SK-N-SH treated with all-trans-retinoic acid at 6 μM for 48 hours (cell line): ENCODE results near the gene EPHA8.
A peak's percentile ranks its signal among the peaks of the same experiment; 100 is the strongest.

Source experiments
- ATAC-seq: fragments of 200-7000 bp; cut with Tn5 transposase; 3 replicates; pipeline ENCODE4 v1.9.1; 2020; ENCODE audit warnings: mild to moderate bottlenecking, moderate library complexity
- ARNTL ChIP-seq: fragments of 450-650 bp; formaldehyde crosslinking; IDR thresholded peaks from 2 replicates; pipeline ENCODE4 v1.5.0; 2020; ENCODE audit warnings: low read depth, mild to moderate bottlenecking, moderate library complexity, borderline replicate concordance
- BACH2 ChIP-seq: fragments of 250-450 bp; sonication (Bioruptor Pico); IDR thresholded peaks from 2 replicates; pipeline ENCODE4 v1.9.0; 2021; ENCODE audit warnings: mild to moderate bottlenecking, borderline replicate concordance
- CREB5 ChIP-seq: fragments of 250-450 bp; sonication (Bioruptor Pico); IDR thresholded peaks from 2 replicates; pipeline ENCODE4 v1.5.1; 2020; ENCODE audit warnings: low read depth, mild to moderate bottlenecking, moderate library complexity
- CSDC2 ChIP-seq: fragments of 250-450 bp; sonication (Bioruptor Pico); IDR thresholded peaks from 2 replicates; pipeline ENCODE4 v1.5.0; 2020; ENCODE audit warnings: mild to moderate bottlenecking, moderate library complexity
- CSRNP3 ChIP-seq: fragments of 250-450 bp; sonication (Bioruptor Pico); IDR thresholded peaks from 2 replicates; pipeline ENCODE4 v1.5.1; 2021; ENCODE audit warnings: mild to moderate bottlenecking, moderate library complexity
- ESRRG ChIP-seq: fragments of 250-450 bp; sonication (Bioruptor Pico); IDR thresholded peaks from 2 replicates; pipeline ENCODE4 v1.6.1; 2021; ENCODE audit warnings: mild to moderate bottlenecking
- GLIS3 ChIP-seq: fragments of 250-450 bp; sonication (Bioruptor Pico); IDR thresholded peaks from 2 replicates; pipeline ENCODE4 v1.5.0; 2020; ENCODE audit warnings: mild to moderate bottlenecking, moderate library complexity
- ISL1 ChIP-seq: fragments of 250-450 bp; sonication (Bioruptor Pico); IDR thresholded peaks from 2 replicates; pipeline ENCODE4 v2.1.2; 2022; ENCODE audit warnings: mild to moderate bottlenecking, moderate library complexity
- OSR1 ChIP-seq: fragments of 250-450 bp; sonication (Bioruptor Pico); IDR thresholded peaks from 2 replicates; pipeline ENCODE4 v1.8.0; 2022; ENCODE audit warnings: moderate library complexity, mild to moderate bottlenecking, inconsistent platforms
- POU6F1 ChIP-seq: fragments of 250-450 bp; sonication (Bioruptor Pico); IDR thresholded peaks from 2 replicates; pipeline ENCODE4 v1.8.0; 2021; ENCODE audit warnings: low read depth, mild to moderate bottlenecking, moderate library complexity, borderline replicate concordance
- PPARA ChIP-seq: fragments of 250-450 bp; sonication (Bioruptor Pico); IDR thresholded peaks from 2 replicates; pipeline ENCODE4 v1.5.0; 2020; ENCODE audit warnings: mild to moderate bottlenecking, borderline replicate concordance
- RARB ChIP-seq: fragments of 250-450 bp; sonication (Bioruptor Pico); IDR thresholded peaks from 2 replicates; pipeline ENCODE4 v1.8.0; 2021; ENCODE audit warnings: mild to moderate bottlenecking, moderate library complexity
- SNAI2 ChIP-seq: fragments of 250-450 bp; sonication (Bioruptor Pico); IDR thresholded peaks from 2 replicates; pipeline ENCODE4 v1.5.0; 2020; ENCODE audit warnings: mild to moderate bottlenecking, moderate library complexity
- TCF4 ChIP-seq: fragments of 250-450 bp; sonication (Bioruptor Pico); IDR thresholded peaks from 2 replicates; pipeline ENCODE4 v1.8.0; 2021; ENCODE audit warnings: mild to moderate bottlenecking, moderate library complexity, borderline replicate concordance
- TOX ChIP-seq: fragments of 250-450 bp; sonication (Bioruptor Pico); IDR thresholded peaks from 2 replicates; pipeline ENCODE4 v1.8.0; 2021; ENCODE audit warnings: mild to moderate bottlenecking, moderate library complexity, borderline replicate concordance
- TSHZ2 ChIP-seq: fragments of 250-450 bp; sonication (Bioruptor Pico); IDR thresholded peaks from 2 replicates; pipeline ENCODE4 v1.5.0; 2020; ENCODE audit warnings: mild to moderate bottlenecking, moderate library complexity
- ZC3H10 ChIP-seq: fragments of 250-450 bp; sonication (Bioruptor Pico); IDR thresholded peaks from 2 replicates; pipeline ENCODE4 v1.5.1; 2021; ENCODE audit warnings: mild to moderate bottlenecking, moderate library complexity
- ZFP3 ChIP-seq: fragments of 250-450 bp; sonication (Bioruptor Pico); IDR thresholded peaks from 2 replicates; pipeline ENCODE4 v1.5.0; 2020; ENCODE audit warnings: mild to moderate bottlenecking, moderate library complexity
- ZNF565 ChIP-seq: fragments of 450-650 bp; formaldehyde crosslinking; conservative IDR thresholded peaks from 2 replicates; pipeline ENCODE4 v1.5.0; 2020; ENCODE audit warnings: low read depth, mild to moderate bottlenecking, moderate library complexity
- ZNF70 ChIP-seq: fragments of 450-650 bp; formaldehyde crosslinking; IDR thresholded peaks from 2 replicates; pipeline ENCODE4 v1.5.0; 2020; ENCODE audit warnings: mild to moderate bottlenecking, moderate library complexity
- ZNF8 ChIP-seq: fragments of 450-650 bp; formaldehyde crosslinking; IDR thresholded peaks from 2 replicates; pipeline ENCODE4 v1.5.0; 2020; ENCODE audit warnings: mild to moderate bottlenecking, moderate library complexity

EPHA8 gene

GRCh38 chr1:22572818-22573217 lies 9.5 kb downstream of the EPHA8 start:
- peak; percentile 78; the same call in 1 of the 2 replicates for TF ChIP-seq TCF4
- TF ChIP-seq ISL1 (CRISPR knock-in tag): no peak
- ATAC-seq: peak; percentile 60

- ATAC-seq: peak; percentile 15; the same call in 1 of the 3 replicates
- TF ChIP-seq ZNF565 (CRISPR knock-in tag) (no peak), RARB (CRISPR knock-in tag) (no peak), ZFP3 (no peak), ESRRG (CRISPR knock-in tag) (no peak), CSRNP3 (no peak), CREB5 (CRISPR knock-in tag) (no peak), ARNTL (CRISPR knock-in tag) (no peak), TCF4 (no peak), TSHZ2 (CRISPR knock-in tag) (no peak), ISL1 (CRISPR knock-in tag) (no peak), CSDC2 (no peak), OSR1 (CRISPR knock-in tag) (no peak), ZC3H10 (CRISPR knock-in tag) (no peak)
Measured at GRCh38 chr1:22573237-22573636, 9.9 kb downstream of the EPHA8 start.

GRCh38 chr1:22575532-22576149 lies 12.4 kb downstream of the EPHA8 start:
- no peak for TF ChIP-seq ISL1 (CRISPR knock-in tag)
- TF ChIP-seq, all 23 proteins: peak for 0
- no peak for ATAC-seq

- no peak for ATAC-seq
- no peak for TF ChIP-seq TOX (CRISPR knock-in tag)
- TF ChIP-seq ZNF565 (CRISPR knock-in tag): no peak
- no peak for TF ChIP-seq CSRNP3
- TF ChIP-seq ARNTL (CRISPR knock-in tag): no peak
- TF ChIP-seq SNAI2 (CRISPR knock-in tag): no peak
- TF ChIP-seq OSR1 (CRISPR knock-in tag): no peak
- no peak for TF ChIP-seq GLIS3 (CRISPR knock-in tag)
- TF ChIP-seq BACH2 (CRISPR knock-in tag): no peak
- TF ChIP-seq ESRRG (CRISPR knock-in tag): no peak
- no peak for TF ChIP-seq PPARA (CRISPR knock-in tag)
- no peak for TF ChIP-seq TSHZ2 (CRISPR knock-in tag)
- TF ChIP-seq POU6F1: no peak
- no peak for TF ChIP-seq RARB (CRISPR knock-in tag)
- no peak for TF ChIP-seq CREB5 (CRISPR knock-in tag)
- TF ChIP-seq ZC3H10 (CRISPR knock-in tag): no peak
- TF ChIP-seq ZNF70 (CRISPR knock-in tag): no peak
- TF ChIP-seq ZNF8: no peak
- no peak for TF ChIP-seq TCF4
Measured at GRCh38 chr1:22576150-22576544, 12.9 kb downstream of the EPHA8 start.
